Activated effector memory CD4-positive, alpha-beta T cell treated with Interleukin-2 at 50 U/mL for 16 hours (primary cell): ENCODE results near the gene PSMA5.
"Not testable (repeated sequence)": the region's sequence is repeated elsewhere in the genome, so short reads cannot be mapped to it uniquely, and the experiment has no call there.

ENCODE experiments used
- DNase-seq: peaks from one replicate; pipeline ENCODE4 v3.0.0-alpha.2; 2020

Gene PSMA5

GRCh38 chr1:109391626-109392025 lies 34.6 kb downstream of the PSMA5 start:
- no peak for DNase-seq

DNA sequence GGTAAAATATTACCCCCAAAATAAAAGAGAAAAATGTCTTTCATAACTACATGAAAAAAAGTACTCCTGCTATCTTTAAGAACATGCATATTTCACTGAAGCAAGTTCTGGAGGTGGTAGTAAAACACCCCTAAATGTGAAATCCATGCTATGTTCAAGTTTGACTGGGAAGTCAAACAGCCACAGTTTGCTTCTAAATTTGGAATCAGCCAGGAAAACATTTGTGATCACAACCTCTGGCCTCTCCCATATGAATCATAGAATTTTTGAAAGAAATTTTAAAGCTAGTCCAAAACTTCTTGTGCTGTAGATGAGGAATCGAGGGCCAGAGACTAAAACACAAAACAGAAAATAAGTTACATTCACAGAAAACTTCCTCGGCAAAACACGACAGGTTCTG lies 35.1 kb downstream of the PSMA5 start:
- DNase-seq: no peak

DNA sequence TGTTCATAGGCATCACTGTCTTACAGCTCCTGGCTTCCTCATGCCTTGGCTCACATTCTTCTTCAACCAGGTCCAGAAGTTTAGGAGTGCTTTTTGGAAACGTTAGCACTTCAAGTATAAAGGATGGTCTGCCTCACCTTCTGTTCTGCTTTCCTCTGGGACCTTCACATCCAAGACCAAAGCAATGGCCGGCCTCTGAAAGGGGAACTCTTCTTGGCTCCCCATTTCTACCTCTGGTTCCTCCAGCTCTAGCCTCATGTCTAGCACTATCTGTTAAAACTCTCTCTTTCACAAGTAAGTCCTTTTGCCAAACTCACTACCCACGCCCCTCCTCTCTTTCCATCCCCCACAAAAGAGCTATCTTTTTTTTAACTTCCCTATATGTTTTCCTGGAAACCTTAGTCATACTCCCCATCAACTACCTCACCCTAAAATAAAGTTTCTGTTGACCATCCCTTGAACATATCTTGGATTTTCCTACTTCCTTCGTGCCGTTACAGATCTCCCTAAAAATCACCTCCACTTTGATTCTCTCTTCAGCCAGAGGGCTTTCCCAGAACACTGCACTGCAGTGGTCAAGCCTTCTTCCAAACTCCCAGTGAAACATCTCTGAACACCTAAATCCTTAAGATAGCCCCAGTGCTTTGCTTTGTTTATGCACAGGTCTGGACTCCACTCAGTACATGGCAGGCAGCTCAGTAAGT lies 36.5 kb downstream of the PSMA5 start:
- DNase-seq: no peak

DNA sequence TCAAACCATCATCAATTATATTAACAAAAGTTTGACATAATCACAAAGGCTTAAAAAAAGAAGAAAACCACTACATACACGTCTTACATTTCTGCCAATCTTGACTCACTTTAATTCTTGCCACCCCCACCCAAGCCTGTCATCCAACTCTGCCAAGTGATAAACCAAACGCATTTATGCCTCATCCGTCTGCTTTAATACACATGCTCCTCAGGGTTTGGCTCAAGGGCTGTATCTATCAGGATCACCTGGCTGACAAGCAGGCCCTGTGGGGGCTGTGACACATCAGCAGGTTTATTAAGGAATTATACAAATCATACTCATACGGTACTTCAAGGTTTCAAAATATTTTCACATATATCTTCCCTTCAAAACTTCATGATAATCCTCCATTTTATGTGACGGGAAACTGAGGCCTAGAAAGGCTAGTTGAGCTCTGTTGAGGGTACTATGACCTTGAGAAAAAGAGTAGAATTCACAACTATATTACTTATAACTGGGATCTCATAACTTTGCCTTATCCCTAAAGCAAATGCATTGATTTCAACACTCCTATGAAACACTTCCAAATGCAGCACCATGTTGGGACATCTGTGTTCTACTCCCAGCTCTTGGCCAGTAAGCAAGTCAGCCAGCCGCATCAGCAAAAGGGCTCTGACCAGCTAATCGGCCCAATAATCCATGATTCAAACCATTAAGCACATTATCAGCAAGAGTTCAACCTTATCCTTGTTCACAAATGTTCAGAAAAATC lies 37.2 kb downstream of the PSMA5 start:
- no peak for DNase-seq

GRCh38 chr1:109388208-109388711 lies 38.0 kb downstream of the PSMA5 start:
- DNase-seq: no peak

- DNase-seq: no peak
Observed at GRCh38 chr1:109386054-109386717, 40.1 kb downstream of the PSMA5 start.

DNA sequence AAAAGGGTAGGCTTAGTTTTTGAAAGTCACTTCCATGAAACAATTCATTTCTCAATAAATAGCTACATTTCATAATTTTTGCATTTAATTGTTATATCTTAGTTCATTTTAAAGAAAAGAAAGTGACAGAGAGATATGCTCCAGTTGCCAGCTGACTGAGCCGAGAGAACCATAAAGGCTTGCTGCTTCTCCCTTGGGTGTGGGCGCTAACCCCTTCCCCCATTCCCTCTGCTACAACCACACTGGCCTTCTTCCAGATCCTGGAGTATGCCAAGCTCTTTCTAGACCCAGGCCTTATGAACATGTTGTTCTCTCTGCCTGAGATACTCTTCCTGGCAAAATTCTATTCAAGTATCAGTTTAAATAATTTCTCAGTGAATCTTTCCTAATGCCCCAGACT lies 40.8 kb downstream of the PSMA5 start:
- no peak for DNase-seq

GRCh38 chr1:109383854-109384253 lies 42.4 kb downstream of the PSMA5 start:
- no peak for DNase-seq

- DNase-seq: no peak
Observed at GRCh38 chr1:109383087-109383779, 43.0 kb downstream of the PSMA5 start.

GRCh38 chr1:109381573-109381972 lies 44.7 kb downstream of the PSMA5 start:
- no peak for DNase-seq

DNA sequence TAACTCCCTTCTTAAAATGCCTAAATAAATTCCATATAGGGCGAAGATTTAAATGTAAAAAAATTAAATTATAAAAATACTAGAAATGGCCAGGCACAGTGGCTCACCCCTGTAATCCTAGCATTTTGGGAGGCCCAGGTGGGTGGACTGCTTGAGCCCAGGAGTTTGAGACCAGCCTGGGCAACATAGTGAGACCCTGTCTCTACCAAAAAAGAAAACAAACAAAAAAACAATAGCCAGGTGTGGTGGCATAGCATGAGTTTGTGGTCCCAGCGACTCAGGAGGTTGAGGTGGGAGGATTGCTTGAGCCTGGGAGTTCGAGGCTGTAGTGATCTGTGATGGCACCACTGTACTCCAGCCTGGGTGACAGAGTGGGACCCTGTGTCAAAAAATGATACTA lies 46.3 kb downstream of the PSMA5 start:
- no peak for DNase-seq

GRCh38 chr1:109379422-109379821 lies 46.8 kb downstream of the PSMA5 start:
- no peak for DNase-seq

DNA sequence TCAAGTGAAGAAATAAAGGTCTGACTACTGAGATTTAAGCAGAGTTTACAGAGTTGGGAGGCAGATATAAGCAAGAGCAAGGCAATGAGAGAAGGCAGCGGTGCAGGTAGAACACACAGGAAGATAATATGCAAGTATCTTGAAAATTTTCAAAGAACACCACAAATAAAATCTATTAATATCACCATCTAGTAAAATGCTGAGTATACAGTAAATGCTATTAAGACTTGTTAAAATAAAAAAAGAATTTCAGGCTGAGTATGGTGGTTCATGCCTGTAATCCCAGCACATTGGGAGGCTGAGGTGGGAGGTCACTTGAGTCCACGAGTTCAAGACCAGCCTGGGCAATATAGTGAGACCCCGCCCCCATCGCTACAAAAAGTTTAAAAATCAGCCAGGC lies 48.5 kb downstream of the PSMA5 start:
- no peak for DNase-seq

DNA sequence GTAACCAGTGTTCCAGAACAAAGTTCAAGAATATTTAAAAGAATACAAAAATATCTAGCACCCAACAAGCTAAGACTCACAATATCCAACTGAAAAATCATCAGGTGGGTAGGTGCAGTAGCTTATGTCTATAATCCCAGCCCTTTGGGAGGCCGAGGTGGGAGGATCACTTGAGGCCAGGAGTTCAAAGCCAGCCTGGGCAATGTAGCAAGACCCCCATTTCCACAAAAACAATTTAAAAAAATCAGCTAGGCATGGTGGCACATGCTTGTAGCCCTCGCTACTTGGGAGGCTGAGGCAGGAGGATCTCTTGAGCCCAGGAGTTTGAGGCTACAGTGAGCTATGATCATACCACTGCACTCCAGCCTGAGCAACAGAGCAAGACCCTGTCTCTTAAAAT lies 52.6 kb downstream of the PSMA5 start:
- DNase-seq: not testable (repeated sequence)

GRCh38 chr1:109373126-109373525 lies 53.1 kb downstream of the PSMA5 start:
- no peak for DNase-seq

DNA sequence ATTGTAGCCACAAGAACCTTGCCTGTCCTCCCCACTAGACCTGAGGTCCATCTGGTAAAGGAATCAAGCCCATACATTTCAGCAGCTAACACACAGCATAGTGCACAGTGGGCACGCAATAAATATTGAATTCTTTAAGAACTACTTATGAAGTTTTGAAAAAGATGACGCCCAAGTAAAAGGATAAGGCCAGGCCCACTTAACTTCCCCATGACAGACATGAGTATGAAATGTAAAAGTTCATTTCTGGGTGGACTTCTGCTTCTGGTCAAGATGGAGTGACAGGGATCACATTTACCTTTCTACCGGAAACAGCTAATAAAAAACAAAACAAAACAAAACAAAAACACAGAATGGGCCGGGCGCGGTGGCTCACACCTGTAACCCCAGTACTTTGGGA lies 54.0 kb downstream of the PSMA5 start:
- no peak for DNase-seq

GRCh38 chr1:109371341-109371739 lies 54.9 kb downstream of the PSMA5 start:
- DNase-seq: no peak

- no peak for DNase-seq
Observed at GRCh38 chr1:109370712-109371340, 55.4 kb downstream of the PSMA5 start.

- no peak for DNase-seq
Observed at GRCh38 chr1:109369167-109369746, 57.0 kb downstream of the PSMA5 start.

DNA sequence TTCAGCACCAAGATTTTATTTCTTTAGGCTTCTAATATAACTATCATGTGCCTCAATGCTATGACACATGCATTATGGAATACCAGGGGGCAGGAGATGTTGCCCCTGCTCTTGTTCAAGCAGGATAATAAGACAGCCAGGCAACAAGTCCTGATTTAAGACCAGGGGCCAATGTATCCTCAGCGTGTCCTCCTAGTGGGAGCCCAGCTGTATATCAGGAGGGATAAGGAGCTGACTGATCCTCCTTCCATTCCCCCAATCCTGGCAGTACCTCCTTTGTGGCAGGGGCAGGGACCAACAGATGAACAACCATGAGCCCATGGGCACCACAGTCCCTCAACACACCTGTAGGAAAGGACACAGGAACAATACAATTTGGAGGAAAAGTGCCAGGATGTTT lies 57.8 kb downstream of the PSMA5 start:
- DNase-seq: no peak

DNA sequence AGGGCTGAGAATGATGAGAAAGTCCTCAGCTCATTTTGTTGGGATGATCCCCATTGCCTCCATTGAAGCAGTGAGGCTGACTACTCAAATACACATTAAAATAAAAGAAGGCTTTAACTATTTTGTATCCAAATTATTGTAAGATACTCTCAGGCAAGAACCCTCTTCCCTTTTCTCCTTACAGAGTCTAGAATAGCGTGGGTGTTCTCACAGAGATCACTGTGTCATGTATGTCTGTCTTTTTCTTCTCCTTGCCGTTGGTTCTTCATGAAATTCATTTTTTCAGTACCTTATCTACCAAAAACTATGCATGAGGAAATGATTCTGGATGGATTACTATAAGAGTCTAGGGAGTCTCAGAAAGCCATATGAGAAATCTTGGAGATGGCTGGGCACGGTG lies 58.6 kb downstream of the PSMA5 start:
- DNase-seq: no peak

- no peak for DNase-seq
Observed at GRCh38 chr1:109365642-109366204, 60.5 kb downstream of the PSMA5 start.
